HEK293 (cell line): ENCODE measurements around the gene TJP3.
A peak's percentile ranks its signal among the peaks of the same experiment; 100 is the strongest.

Experiments
- CTCF ChIA-PET: fragments of 350-600 bp; formaldehyde crosslinking; extraction: SDS; loops from one replicate; lab custom pipeline; 2021; ENCODE audit warnings: antibody characterized with exemption; lab: Yijun Ruan, JAX
- POLR2A ChIA-PET: fragments of 300-600 bp; formaldehyde crosslinking; extraction: SDS; loops from one replicate; lab custom pipeline; 2020; ENCODE audit warnings: antibody characterized with exemption, inconsistent platforms; lab: Yijun Ruan, JAX
- H3K27ac ChIP-seq: fragments of 200-500 bp; sonication (Bioruptor generic); 2 replicates; pipeline ENCODE4 v1.5.1; 2014; ENCODE audit warnings: low read depth, low read length, control low read depth, inconsistent platforms; ENCODE audit errors: extremely low read depth
- H3K36me3 ChIP-seq, 2 experiments: fragments of 200-500 bp in 1 of 2; sonication (Bioruptor generic) in 1 of 2; 1 replicate in 1 of 2; 2 replicates in 1 of 2; pipeline ENCODE4 v1.5.1; 2014 to 2017; ENCODE audit warnings: inconsistent platforms in 2 of 2, low read length in 2 of 2; ENCODE audit not compliant: control insufficient read depth in 2 of 2, insufficient read depth in 1 of 2
- H3K4me1 ChIP-seq: fragments of 200-500 bp; sonication (Bioruptor generic); 2 replicates; pipeline ENCODE4 v1.5.1; 2014; ENCODE audit warnings: mild to moderate bottlenecking, low read length, inconsistent platforms; ENCODE audit not compliant: control insufficient read depth, insufficient read depth
- H3K4me3 ChIP-seq: 2 replicates; pipeline ENCODE4 v1.5.1; 2011; ENCODE audit warnings: low read depth, mild to moderate bottlenecking, control low read depth, low read length, moderate library complexity
- H3K9me3 ChIP-seq: fragments of 200-500 bp; sonication (Bioruptor generic); 2 replicates; pipeline ENCODE4 v1.5.1; 2014; ENCODE audit warnings: low read depth, low read length, inconsistent platforms; ENCODE audit not compliant: control insufficient read depth, insufficient read depth
- KLF10 ChIP-seq: fragments of 450-650 bp; IDR thresholded peaks from 2 replicates; pipeline ENCODE4 v1.5.1; 2018; ENCODE audit warnings: missing biosample characterization, mild to moderate bottlenecking, missing genetic modification characterization
- YY1 ChIP-seq: fragments of 450-650 bp; formaldehyde crosslinking; IDR thresholded peaks from 2 replicates; pipeline ENCODE4 v1.5.1; 2018; ENCODE audit warnings: missing biosample characterization, missing genetic modification characterization
- ZBTB1 ChIP-seq: fragments of 450-650 bp; formaldehyde crosslinking; IDR thresholded peaks from 2 replicates; pipeline ENCODE4 v1.5.1; 2016; ENCODE audit warnings: missing biosample characterization, missing genetic modification characterization
- ZBTB48 ChIP-seq: fragments of 450-650 bp; formaldehyde crosslinking; IDR thresholded peaks from 2 replicates; pipeline ENCODE4 v1.5.1; 2016; ENCODE audit warnings: missing biosample characterization, missing genetic modification characterization
- ZBTB8A ChIP-seq: fragments of 450-650 bp; formaldehyde crosslinking; IDR thresholded peaks from 2 replicates; pipeline ENCODE4 v1.5.1; 2016; ENCODE audit warnings: missing biosample characterization, missing genetic modification characterization
- ZFP37 ChIP-seq: fragments of 450-650 bp; formaldehyde crosslinking; IDR thresholded peaks from 2 replicates; pipeline ENCODE4 v1.5.1; 2016; ENCODE audit warnings: missing biosample characterization, missing genetic modification characterization
- ZNF169 ChIP-seq: fragments of 450-650 bp; formaldehyde crosslinking; IDR thresholded peaks from 2 replicates; pipeline ENCODE4 v1.5.1; 2016; ENCODE audit warnings: missing biosample characterization, missing genetic modification characterization
- ZNF211 ChIP-seq: fragments of 450-650 bp; formaldehyde crosslinking; IDR thresholded peaks from 2 replicates; pipeline ENCODE4 v1.5.1; 2016; ENCODE audit warnings: low read depth, missing biosample characterization, missing genetic modification characterization
- ZNF23 ChIP-seq: fragments of 450-650 bp; formaldehyde crosslinking; IDR thresholded peaks from 2 replicates; pipeline ENCODE4 v1.5.1; 2016; ENCODE audit warnings: missing biosample characterization, missing genetic modification characterization, borderline replicate concordance
- ZNF24 ChIP-seq: fragments of 450-650 bp; formaldehyde crosslinking; IDR thresholded peaks from 2 replicates; pipeline ENCODE4 v1.5.1; 2016; ENCODE audit warnings: missing biosample characterization, missing genetic modification characterization
- ZNF311 ChIP-seq: fragments of 450-650 bp; formaldehyde crosslinking; IDR thresholded peaks from 2 replicates; pipeline ENCODE4 v1.5.1; 2017; ENCODE audit warnings: missing biosample characterization, missing genetic modification characterization, borderline replicate concordance
- ZNF354C ChIP-seq: fragments of 450-650 bp; formaldehyde crosslinking; IDR thresholded peaks from 2 replicates; pipeline ENCODE4 v1.5.1; 2016; ENCODE audit warnings: missing biosample characterization, missing genetic modification characterization, low read depth, borderline replicate concordance
- ZNF404 ChIP-seq: fragments of 450-650 bp; formaldehyde crosslinking; IDR thresholded peaks from 2 replicates; pipeline ENCODE4 v1.5.1; 2017; ENCODE audit warnings: missing biosample characterization, missing genetic modification characterization
- ZNF549 ChIP-seq: fragments of 450-650 bp; IDR thresholded peaks from 2 replicates; pipeline ENCODE4 v1.5.1; 2018; ENCODE audit warnings: missing biosample characterization, missing genetic modification characterization, mild to moderate bottlenecking, inconsistent platforms, moderate library complexity
- ZNF654 ChIP-seq: fragments of 450-650 bp; formaldehyde crosslinking; IDR thresholded peaks from 2 replicates; pipeline ENCODE4 v1.5.1; 2016; ENCODE audit warnings: low read depth, missing biosample characterization, missing genetic modification characterization
- ZSCAN23 ChIP-seq: fragments of 450-650 bp; formaldehyde crosslinking; IDR thresholded peaks from 2 replicates; pipeline ENCODE4 v1.5.1; 2016; ENCODE audit warnings: missing biosample characterization, missing genetic modification characterization
- TF ChIP-seq, protein P1 (sequence below): fragments of 450-650 bp; formaldehyde crosslinking; IDR thresholded peaks from 2 replicates; pipeline ENCODE4 v1.5.1; 2016; ENCODE audit warnings: missing biosample characterization, missing genetic modification characterization
- TF ChIP-seq, protein P2 (sequence below): fragments of 450-650 bp; formaldehyde crosslinking; IDR thresholded peaks from 2 replicates; pipeline ENCODE4 v1.5.0; 2017; ENCODE audit warnings: missing biosample characterization, missing genetic modification characterization, borderline replicate concordance
- TF ChIP-seq, protein P3 (sequence below): fragments of 450-650 bp; formaldehyde crosslinking; IDR thresholded peaks from 2 replicates; pipeline ENCODE4 v1.5.1; 2016; ENCODE audit warnings: missing biosample characterization, missing genetic modification characterization
- TF ChIP-seq, protein P4 (sequence below): fragments of 450-650 bp; formaldehyde crosslinking; IDR thresholded peaks from 2 replicates; pipeline ENCODE4 v1.5.1; 2017; ENCODE audit warnings: missing biosample characterization, missing genetic modification characterization
- TF ChIP-seq, protein P5 (sequence below): fragments of 450-650 bp; formaldehyde crosslinking; IDR thresholded peaks from 2 replicates; pipeline ENCODE4 v1.5.1; 2016; ENCODE audit warnings: missing biosample characterization, missing genetic modification characterization

Gene TJP3

DNA sequence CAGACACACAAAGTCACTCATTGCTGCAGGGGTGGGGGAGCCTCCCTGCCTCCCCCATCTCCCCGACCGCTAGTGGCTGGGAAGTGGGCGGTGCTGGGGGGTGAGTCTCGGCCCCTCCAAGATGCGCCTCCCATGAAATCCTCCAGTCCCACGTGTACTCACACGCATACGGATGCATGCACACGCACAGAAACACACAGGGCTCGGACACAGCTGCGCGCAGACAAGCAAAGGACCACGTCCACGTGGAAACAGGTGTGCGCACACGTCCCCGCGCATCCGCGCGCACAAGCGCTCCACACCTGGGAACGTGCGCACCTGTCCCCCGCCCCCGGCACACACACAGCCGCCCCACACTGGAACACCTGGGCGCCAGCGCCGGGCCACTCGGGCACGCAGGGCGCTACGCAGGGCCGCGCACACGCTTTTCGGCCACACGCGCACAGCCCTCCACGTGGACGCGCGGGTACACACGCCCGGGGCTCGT is 77.3 kb downstream of the TJP3 start (continued):
- no peak for TF ChIP-seq ZBTB48 (tag by site-specific recombination)
- TF ChIP-seq ZNF549 (tag by site-specific recombination): no peak
- TF ChIP-seq ZNF311 (tag by site-specific recombination): no peak
- TF ChIP-seq, all 188 proteins: peak for 24

DNA sequence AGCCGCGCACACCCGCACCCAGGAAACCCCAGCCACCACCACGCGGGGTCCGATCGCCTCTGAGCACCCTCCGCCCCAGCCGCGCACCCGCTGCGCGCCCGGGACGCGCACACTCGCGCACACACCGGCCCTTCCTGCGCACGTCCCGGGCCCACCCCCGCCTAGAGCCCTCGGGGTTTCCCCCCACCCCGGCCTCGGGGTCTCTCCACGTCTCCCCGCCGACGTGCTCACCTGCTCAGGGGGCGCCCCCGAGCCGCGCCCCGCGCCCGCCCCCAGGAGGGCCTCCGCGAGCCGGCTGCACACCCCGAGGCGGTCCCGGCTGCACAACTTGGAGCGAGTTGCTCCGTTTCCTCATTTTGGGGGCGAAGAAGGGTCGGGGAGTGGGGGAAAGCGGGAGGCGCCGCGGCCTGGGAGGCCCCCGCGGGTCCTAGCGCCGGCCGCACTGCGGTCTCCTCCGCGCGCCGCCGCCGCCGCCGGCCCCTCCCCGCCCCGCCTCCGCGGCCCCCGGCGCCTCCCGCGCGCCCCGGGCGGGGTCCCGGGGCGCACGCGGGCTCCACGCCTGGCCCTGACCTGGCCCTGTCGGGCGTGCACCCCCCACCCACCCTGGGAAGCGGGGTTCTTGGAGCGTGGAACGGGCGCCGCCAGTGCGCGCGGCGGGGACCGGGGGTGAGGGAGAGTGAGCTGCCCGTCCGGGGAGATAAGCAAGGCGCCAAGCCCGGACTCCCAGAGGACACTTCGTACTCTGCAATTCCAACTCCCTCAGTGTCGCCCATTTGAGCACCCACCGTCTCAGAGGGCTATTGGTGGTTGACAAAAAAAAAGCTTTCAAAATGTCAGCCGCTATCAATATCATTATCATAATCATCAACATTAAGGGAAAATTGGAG is 78.0 kb downstream of the TJP3 start, which contains the start of gene MATK:
TSS of gene MATK (minus strand) at position 444 of the 887 bp plus-strand sequence. CDS start 1,246 bp downstream, outside the sequence.
- Histone ChIP-seq H3K36me3 (no peaks in the 10 kb centered on the region), H3K9me3 (no peaks in the 10 kb centered on the region), H3K4me1 (no peaks in the 10 kb centered on the region), H3K27ac (no peak within 1 kb of the TSS; the same call in 1 of the 2 replicates), H3K4me3 (peak within 1 kb of the TSS; percentile 32)
- TF ChIP-seq, protein P1, sequence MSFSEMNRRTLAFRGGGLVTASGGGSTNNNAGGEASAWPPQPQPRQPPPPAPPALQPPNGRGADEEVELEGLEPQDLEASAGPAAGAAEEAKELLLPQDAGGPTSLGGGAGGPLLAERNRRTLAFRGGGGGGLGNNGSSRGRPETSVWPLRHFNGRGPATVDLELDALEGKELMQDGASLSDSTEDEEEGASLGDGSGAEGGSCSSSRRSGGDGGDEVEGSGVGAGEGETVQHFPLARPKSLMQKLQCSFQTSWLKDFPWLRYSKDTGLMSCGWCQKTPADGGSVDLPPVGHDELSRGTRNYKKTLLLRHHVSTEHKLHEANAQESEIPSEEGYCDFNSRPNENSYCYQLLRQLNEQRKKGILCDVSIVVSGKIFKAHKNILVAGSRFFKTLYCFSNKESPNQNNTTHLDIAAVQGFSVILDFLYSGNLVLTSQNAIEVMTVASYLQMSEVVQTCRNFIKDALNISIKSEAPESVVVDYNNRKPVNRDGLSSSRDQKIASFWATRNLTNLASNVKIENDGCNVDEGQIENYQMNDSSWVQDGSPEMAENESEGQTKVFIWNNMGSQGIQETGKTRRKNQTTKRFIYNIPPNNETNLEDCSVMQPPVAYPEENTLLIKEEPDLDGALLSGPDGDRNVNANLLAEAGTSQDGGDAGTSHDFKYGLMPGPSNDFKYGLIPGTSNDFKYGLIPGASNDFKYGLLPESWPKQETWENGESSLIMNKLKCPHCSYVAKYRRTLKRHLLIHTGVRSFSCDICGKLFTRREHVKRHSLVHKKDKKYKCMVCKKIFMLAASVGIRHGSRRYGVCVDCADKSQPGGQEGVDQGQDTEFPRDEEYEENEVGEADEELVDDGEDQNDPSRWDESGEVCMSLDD (tag by site-specific recombination): peak; percentile 31; the same call in 1 of the 2 replicates
- TF ChIP-seq ZBTB8A (tag by site-specific recombination) (peak; percentile 9), KLF10 (peak; percentile 39; the same call in 1 of the 2 replicates), ZNF24 (tag by site-specific recombination) (0 out of 2 replicates have a peak, but pooled peaks have one; percentile 29), ZSCAN23 (tag by site-specific recombination) (no peak)
- TF ChIP-seq, protein P2, sequence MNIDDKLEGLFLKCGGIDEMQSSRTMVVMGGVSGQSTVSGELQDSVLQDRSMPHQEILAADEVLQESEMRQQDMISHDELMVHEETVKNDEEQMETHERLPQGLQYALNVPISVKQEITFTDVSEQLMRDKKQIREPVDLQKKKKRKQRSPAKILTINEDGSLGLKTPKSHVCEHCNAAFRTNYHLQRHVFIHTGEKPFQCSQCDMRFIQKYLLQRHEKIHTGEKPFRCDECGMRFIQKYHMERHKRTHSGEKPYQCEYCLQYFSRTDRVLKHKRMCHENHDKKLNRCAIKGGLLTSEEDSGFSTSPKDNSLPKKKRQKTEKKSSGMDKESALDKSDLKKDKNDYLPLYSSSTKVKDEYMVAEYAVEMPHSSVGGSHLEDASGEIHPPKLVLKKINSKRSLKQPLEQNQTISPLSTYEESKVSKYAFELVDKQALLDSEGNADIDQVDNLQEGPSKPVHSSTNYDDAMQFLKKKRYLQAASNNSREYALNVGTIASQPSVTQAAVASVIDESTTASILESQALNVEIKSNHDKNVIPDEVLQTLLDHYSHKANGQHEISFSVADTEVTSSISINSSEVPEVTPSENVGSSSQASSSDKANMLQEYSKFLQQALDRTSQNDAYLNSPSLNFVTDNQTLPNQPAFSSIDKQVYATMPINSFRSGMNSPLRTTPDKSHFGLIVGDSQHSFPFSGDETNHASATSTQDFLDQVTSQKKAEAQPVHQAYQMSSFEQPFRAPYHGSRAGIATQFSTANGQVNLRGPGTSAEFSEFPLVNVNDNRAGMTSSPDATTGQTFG: no peak
- TF ChIP-seq, protein P3, sequence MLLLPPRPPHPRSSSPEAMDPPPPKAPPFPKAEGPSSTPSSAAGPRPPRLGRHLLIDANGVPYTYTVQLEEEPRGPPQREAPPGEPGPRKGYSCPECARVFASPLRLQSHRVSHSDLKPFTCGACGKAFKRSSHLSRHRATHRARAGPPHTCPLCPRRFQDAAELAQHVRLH (tag by site-specific recombination): peak; percentile 96
- TF ChIP-seq, protein P4, sequence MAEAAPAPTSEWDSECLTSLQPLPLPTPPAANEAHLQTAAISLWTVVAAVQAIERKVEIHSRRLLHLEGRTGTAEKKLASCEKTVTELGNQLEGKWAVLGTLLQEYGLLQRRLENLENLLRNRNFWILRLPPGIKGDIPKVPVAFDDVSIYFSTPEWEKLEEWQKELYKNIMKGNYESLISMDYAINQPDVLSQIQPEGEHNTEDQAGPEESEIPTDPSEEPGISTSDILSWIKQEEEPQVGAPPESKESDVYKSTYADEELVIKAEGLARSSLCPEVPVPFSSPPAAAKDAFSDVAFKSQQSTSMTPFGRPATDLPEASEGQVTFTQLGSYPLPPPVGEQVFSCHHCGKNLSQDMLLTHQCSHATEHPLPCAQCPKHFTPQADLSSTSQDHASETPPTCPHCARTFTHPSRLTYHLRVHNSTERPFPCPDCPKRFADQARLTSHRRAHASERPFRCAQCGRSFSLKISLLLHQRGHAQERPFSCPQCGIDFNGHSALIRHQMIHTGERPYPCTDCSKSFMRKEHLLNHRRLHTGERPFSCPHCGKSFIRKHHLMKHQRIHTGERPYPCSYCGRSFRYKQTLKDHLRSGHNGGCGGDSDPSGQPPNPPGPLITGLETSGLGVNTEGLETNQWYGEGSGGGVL: peak; percentile 71
- ChIA-PET CTCF (interaction anchor here (0.8 to 1.1 kb wide), 2 partner anchors 11 to 36 kb away, joined by 3 to 4 read pairs; no protein-coding TSS in a partner anchor), POLR2A (no interaction called here)

DNA sequence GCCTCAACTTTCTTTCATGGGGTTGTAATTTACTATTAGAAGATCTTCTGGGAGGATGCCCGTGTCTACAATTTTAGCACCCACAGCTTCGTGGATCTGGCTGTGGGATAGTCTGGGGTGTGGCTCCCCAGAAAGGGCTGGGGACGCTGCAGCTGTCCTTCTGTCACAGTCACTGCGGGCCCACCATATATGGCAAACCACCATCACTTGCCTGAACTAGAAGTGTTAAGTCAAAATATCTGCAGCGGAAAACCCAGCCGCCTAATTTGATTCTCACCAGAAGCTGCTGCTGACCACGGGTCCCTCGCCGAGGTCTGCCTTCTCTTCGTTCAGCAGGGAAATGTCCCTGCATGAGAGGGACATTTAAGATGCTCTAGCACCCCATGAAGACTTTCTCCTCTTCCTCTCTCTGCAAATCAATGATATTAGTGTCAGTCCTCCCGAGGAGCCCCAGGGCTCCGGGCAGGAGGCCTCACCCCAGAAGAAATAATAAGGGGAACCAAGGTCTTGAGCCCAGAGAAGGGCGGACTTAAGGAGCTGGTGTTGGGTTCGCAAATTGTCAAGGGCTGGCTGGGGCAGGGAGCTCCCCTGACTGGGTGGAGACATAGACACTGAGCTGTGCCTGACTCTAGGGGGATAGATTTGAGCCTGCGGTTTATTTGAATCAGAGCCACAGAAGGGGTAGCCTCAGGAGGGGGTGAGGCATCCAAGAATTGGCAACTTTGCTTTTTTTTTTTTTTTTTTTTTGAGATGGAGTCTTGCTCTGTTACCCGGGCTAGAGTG is 81.0 kb downstream of the TJP3 start:
- H3K4me3 ChIP-seq: no peak overlapping the region
- no peaks in the 10 kb centered on the region for H3K9me3 ChIP-seq
- H3K36me3 ChIP-seq: no peaks in the 10 kb centered on the region
- POLR2A ChIA-PET: interaction anchor here (1.3 kb wide), 1 partner anchor 196 kb away, joined by 4 read pairs; the partner anchor contains the start of gene EEF2
- no peaks in the 10 kb centered on the region for H3K4me1 ChIP-seq
- CTCF ChIA-PET: interaction anchor here (0.5 to 1.5 kb wide), 2 partner anchors 15 to 34 kb away, joined by 3 to 4 read pairs; no protein-coding TSS in a partner anchor
- no peak overlapping the region for H3K27ac ChIP-seq
- no peak for TF ChIP-seq ZNF23 (tag by site-specific recombination)
- no peak for TF ChIP-seq ZNF404 (tag by site-specific recombination)
- no peak for TF ChIP-seq ZNF211 (tag by site-specific recombination)
- TF ChIP-seq ZNF354C (tag by site-specific recombination): no peak
- TF ChIP-seq YY1 (tag by site-specific recombination): no peak
- no peak for TF ChIP-seq ZNF169 (tag by site-specific recombination)
- no peak for TF ChIP-seq ZFP37 (tag by site-specific recombination)
- TF ChIP-seq, protein P5, sequence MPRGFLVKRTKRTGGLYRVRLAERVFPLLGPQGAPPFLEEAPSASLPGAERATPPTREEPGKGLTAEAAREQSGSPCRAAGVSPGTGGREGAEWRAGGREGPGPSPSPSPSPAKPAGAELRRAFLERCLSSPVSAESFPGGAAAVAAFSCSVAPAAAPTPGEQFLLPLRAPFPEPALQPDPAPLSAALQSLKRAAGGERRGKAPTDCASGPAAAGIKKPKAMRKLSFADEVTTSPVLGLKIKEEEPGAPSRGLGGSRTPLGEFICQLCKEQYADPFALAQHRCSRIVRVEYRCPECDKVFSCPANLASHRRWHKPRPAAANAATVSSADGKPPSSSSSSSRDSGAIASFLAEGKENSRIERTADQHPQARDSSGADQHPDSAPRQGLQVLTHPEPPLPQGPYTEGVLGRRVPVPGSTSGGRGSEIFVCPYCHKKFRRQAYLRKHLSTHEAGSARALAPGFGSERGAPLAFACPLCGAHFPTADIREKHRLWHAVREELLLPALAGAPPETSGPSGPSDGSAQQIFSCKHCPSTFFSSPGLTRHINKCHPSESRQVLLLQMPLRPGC: no peak
- no peak for TF ChIP-seq ZNF654 (tag by site-specific recombination)
- TF ChIP-seq ZBTB1: no peak
